GM18526 (cell line): ENCODE results near the gene B3GALNT1.

ENCODE experiments used
- POLR2A ChIP-seq: IDR thresholded peaks from 3 replicates; pipeline ENCODE4 v1.6.1; 2011; ENCODE audit not compliant: insufficient read length; ENCODE audit errors: extremely low read depth

B3GALNT1 gene, protein sequence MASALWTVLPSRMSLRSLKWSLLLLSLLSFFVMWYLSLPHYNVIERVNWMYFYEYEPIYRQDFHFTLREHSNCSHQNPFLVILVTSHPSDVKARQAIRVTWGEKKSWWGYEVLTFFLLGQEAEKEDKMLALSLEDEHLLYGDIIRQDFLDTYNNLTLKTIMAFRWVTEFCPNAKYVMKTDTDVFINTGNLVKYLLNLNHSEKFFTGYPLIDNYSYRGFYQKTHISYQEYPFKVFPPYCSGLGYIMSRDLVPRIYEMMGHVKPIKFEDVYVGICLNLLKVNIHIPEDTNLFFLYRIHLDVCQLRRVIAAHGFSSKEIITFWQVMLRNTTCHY

DNA sequence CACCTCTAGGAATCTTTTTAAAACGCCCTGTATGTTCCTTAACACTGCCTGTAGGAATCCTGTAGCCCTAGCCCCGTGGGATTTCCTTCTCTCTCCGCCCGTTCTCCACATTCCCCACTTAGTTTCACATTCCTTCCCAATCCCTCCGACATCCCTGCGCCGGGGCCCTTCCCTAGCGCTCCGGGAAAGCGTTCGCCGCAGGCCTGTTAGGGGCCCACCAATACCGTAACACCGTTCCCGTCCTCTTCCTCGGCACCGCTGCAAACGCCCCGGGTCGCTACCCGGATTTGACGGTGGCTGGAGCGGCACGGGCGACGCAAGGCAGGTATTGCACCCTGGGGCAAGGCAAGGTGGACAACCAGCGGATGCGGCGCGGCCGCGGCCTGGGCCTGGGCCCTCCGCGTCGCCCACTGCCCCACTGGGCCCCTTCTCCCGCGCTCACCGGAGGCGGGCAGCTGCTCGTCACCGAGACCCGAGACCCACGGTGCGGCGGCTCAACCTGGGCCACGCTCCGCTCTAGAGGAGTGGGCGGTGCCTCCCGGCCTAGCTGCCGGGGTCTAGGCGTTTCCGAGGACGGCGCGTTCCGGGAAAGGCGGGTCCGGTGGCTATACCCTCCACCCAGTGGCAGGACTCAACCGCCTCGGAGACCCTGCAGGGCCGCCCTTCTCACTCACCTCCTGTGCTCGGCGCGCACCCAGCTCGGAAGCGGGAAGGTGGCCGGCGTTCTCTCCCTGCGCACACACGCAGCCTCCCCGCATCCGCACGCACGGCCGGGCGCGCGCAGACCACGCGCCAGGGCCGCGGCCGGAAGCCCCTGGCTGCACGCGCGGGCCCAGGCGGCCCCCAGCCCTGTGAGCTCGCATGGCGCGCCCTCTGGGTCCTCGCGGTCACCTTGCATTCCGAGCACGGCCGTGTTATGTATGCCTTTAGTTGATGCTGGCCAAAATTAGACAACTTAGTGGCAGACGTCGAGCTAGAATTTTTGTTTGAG, at the start of gene B3GALNT1:
Gene B3GALNT1, minus strand, starts transcription at position 789 of the 991 bp plus-strand sequence. CDS start 18,595 bp downstream, outside the sequence.
- TF ChIP-seq POLR2A = no peak

DNA sequence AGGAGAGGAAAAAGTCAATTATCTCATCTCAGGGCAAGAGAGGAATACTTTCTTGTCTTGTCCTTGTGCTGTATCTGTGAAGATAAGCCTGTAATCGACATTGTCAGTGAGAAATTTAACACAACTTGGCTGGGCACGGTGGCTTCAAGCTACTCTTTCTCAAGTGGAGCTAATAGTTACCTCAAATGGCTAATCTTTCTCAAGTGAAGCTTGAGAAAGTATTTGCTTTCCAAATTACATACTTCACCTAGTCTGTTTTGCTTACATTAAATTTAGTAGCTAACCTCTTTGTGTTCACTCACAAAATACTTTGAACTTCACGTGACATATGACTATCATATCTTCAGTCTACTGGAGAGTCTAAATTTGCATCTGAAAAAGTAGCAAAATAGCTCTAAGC, 48.3 kb upstream of the B3GALNT1 start:
- TF ChIP-seq POLR2A = no peak

DNA sequence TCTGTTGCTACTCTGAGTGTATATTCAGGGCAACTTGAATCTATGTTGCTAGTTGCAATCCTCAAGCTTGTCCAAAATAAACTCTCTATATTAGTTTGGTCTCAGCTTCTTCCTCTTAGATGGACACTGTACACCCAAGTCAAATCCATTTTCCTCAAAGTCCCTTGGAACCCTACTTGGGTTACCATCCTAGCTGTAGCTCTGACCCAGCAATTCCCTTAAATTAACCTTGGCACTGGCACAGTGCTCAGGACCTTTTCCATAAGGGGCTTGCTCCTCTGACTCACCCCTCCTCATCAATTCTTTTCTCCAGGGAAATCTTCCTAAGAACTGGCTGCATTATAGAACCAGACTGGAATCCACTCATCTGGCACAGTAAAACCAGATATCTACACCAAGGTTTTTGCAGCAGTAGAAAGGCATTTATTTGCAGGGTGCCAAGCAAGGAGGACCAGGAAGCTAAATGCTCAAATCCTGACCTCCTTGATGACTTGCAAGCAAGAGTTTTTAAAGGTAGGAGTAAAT, 44.9 kb upstream of the B3GALNT1 start:
- TF ChIP-seq POLR2A = no peak

DNA sequence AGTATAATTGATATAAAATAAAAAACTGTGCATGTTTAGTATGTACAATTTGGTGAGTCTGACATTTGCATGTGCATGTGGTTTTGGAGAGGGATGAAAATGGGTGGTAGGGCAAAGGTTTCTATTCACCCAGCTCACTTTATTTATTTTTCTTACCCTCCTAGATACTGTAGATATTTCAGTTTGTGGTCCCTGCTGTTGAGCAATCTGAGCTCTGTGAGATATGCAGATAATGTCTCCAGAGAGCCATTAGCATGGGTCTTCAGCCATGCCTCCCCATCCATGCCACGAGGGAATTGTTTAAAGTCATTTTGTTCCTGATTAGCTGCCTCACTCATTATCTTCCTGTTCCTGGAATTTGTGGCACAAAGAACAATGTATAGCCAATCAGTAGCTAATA, 44.4 kb upstream of the B3GALNT1 start:
- TF ChIP-seq POLR2A = no peak

DNA sequence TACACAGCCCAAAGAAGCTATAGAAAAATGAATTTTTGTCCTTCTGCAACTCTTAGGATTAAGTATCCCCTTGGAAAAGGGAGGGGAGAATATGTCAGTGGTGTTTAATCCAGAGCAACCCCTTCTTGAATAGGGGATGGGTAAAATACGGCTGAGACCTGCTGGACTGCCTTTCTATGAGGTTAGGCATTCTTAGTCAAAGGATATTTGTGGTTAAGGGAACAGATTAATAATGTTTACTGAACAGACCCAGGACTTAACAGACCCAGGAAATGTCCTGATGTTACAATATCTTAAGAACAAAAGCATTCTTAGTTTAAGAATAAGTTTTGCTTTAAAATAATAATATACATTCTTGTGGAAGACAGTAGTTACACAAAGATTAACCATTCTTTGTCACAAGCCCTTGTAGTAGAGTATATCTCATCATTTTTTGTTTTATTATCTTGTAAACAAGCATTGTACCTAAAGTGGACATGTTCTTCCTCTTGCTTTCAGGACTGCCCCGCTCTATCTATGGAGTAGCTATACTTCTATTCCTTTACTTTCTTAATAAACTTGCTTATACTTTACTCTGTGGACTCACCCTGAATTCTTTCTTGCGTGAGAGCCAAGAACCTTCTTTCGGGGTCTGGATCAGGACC, 43.8 kb upstream of the B3GALNT1 start:
- TF ChIP-seq POLR2A = no peak

DNA sequence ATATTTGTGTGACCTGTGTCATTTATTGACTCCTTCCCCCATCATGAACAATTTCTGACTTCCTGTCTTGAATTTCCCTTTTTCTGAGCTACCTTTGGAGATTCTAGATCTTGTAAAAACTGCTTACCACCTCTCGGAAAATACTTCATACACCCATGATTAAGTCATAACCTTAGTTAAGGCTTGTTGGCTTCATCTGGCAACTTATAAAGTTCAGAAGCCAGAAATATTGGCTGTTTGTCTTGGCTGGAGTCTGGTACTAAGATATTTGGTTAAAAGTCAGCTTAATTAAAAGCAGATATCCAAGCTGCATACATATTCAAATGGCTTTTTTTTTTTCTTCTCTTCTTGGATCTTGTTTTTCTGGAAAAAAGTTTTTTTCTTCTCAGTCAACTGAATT, 37.3 kb upstream of the B3GALNT1 start:
- TF ChIP-seq POLR2A = no peak

DNA sequence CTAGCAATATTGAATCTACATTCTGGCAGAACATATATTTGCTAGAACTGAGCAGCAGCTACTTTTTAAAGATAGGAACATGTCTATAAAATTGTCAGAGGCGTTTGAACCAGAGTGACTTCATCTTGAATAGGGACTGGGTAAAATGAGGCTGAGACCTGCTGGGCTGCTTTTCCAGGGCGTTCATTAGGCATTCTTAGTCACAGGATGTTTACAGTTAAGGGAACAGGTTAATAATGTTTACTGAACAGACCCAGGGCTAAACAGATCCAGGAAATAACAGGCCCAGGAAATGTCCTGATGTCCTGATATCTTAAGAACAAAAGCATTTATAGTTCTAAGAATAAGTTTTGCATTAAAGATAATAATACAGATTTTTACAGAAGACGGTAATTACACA, 34.5 kb upstream of the B3GALNT1 start:
- TF ChIP-seq POLR2A = no peak

DNA sequence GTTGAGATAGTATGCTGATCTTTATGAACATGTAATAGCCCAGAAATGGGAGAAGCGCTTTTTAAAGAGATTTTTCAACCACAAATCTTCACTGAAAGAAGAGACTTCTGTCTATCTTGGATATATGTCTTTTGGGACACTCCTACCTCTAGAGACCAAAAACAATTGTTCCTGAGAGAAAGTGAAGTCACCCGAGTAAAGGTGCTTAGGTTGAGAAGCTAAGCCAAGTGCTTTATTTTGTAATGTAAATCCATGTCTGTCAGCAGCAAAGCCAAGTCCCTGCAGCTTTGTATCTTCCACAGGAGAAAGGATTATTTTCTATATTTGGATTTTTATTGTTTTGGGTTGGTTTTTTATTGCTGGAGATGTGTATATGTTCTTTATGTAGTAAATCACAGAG, 32.1 kb upstream of the B3GALNT1 start:
- no peak for TF ChIP-seq POLR2A

DNA sequence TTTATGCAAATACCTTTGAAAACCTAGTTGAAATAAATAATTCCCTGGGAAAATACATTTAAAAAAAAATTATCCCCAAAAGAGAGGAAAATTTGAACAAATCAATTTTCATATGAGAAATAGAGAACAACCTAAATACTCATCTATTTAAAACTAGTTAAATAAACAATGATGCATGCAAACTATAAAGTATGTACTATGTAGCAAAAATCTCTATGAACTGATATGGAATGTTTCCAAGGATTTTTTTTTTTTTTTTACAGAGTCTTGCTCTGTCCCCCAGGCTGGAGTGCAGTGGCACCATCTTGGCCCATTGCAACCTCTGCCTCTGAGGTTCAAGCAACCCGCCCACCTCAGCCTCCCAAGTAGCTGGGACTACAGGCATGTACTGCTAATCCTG, 27.2 kb upstream of the B3GALNT1 start:
- TF ChIP-seq POLR2A = no peak

DNA sequence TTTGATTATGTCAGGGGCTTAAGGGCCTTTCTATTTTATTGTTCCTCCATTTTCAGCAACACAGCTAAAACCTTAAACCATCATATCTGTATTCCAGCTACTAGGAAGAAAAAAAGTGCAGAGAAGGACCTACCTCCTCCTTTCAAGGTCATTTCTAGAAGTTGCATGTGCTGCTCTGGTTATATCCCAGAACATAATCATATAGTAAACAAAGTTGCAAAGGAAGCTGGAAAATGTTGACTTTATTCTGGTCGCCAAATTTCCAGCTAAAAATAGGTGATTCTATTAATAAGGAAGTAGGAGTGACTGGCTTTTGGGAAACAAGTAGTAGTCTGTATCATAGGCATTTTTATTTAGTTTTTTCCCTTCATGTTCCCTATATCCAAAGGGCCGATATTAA, 21.3 kb upstream of the B3GALNT1 start:
- no peak for TF ChIP-seq POLR2A

DNA sequence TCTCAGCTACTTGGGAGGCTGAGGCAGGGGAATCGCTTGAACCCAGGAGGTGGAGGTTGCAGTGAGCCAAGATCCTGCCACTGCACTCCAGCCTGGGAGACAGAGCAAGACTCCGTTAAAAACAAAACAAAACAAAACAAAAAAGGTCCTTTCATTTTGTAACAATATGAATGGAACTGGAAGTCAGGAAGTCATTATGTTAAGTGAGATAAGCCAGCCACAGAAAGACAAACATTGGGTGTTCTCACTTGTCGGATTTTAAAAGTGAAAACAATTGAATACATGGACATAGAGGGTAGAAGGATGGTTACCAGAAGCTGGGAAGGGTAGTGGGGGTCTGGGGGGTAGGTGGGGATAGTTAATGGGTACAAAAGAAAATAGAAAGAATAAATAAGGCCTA, 12.5 kb upstream of the B3GALNT1 start:
- no peak for TF ChIP-seq POLR2A

DNA sequence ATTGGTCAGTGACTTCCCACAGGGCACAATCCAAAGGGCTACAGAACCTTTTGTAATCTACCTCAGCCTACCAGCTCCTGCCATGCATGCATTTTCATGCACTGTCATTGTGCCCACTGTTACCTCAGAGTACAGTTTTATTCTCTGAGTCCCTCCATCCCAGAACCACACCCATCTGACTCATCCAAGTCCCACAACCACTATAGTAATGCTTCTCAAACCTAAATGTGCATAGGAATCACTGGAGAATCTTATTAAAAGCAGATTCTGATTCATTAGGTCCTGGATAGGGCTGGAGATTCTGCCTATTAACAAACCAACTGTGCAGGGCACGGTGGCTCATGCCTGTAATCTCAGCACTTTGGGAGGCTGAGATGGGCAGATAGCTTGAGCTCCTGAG, 3.7 kb upstream of the B3GALNT1 start:
- no peak for TF ChIP-seq POLR2A

DNA sequence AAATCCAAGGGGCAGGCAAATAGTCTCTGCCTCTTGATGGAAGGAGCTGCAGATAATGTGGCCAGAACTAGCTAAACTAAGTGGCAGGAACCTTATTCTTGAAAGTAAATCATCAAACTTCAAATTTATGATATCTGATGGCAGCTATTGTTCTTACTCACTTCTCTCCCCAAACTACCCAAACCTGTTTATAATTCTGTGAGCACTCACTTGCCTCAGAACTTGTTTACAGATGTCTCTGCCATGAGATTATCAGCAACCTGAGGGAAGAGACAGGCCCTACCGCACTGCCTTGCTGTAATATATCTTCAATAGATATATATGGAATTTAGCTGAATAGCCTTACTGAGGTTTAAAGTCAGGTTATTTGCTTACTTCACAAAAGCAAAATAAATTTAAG, 2.2 kb upstream of the B3GALNT1 start:
- no peak for TF ChIP-seq POLR2A

DNA sequence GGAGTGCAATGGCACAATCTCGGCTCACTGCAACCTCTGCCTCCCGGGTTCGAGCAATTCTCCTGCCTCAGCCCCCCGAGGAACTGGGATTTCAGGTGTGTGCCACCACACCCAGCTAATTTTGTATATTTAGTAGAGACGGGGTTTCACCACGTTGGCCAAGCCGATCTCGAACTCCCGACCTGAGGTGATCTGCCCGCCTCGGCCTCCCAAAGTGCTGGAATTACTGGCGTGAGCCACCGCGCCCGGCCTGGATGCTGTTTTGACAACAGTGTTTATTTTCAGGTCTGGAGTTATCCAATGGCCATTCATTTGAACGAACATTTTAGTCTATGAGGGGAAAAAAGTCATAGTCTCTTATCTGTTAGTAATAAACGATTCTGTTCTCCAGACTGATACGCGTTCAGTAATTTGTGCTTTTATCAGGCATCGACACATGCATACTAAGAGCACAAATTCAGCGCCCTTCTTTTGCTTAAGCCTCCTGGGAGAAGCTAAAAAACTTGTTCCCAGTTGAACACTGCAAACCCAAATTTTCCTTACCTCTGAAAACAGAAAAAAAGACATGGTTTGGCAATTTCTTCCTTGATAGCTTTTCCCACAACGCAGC, 1.3 kb downstream of the B3GALNT1 start:
- TF ChIP-seq POLR2A = no peak

DNA sequence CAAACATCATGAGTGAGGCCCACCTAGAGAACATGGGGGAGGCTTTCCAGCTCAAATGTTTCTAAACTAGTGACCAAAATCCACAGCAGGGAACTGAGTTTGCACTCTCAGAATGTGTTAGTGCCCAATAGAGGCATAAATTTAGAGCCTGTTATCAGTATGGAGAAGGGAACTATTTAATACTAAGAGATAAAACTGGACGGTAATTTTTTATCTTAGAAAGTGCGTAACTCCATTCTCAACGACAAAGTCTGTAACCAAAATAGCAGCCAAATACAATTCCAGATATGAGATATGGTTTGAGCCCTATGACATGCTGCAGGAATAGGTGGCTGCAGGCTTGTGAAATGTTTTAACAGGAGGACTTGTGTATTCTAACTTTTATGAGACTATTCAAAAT, 3.5 kb downstream of the B3GALNT1 start:
- TF ChIP-seq POLR2A = no peak

DNA sequence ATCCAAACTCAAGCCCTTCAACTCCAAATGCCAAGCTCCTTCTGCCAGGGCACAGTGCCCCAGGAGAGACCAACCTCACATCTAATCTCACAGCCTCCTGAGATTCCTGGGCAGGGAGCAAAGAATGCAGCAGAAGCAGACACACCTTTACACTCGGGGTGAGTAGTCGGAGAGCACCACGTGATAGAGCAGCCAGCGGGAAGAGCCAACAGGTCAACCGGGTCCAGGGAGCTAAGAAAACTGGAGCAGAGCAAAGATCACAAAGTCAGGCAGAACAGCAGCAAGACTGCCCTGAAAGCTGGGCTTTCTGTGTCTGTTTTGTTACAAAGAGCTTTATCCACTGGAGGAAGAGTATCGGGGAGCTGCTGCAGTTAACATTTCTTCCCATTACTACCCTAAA, 4.2 kb downstream of the B3GALNT1 start:
- no peak for TF ChIP-seq POLR2A
